ENCODE data around the gene AOAH.

Gene AOAH

GRCh38 chr7:36567699-36568451 lies 156.4 kb downstream of the AOAH start:
- Histone ChIP-seq H3K9me3 (ENCODE audit: insufficient read depth, low read depth, low read length) (no peaks in the 10 kb centered on the region), H3K4me3 (ENCODE audit: low read length, poor library complexity, severe bottlenecking) (no peak overlapping the region)
- no peak for TF ChIP-seq EZH2phosphoT487 (IDR thresholded peaks at IDR 0.05; ENCODE audit: borderline replicate concordance)
- no peak for TF ChIP-seq CTCF (conservative IDR thresholded peaks at IDR 0.05; ENCODE audit: low read length)

GRCh38 chr7:36565792-36566356 lies 158.4 kb downstream of the AOAH start:
- Histone ChIP-seq H3F3A (ENCODE audit: low read depth) (peaks cover 2% of the 10 kb centered on the region; the same call in 1 of the 2 replicates), H3K4me3 (ENCODE audit: low read length, poor library complexity, severe bottlenecking) (no peak overlapping the region), H3K27me3 (ENCODE audit: insufficient read depth, low read length, poor library complexity, severe bottlenecking) (no peaks in the 10 kb centered on the region), H3K9me2 (replicated peaks; ENCODE audit: low read depth, low read length) (no peaks in the 10 kb centered on the region), H3K4me1 (ENCODE audit: insufficient read depth, low read length, poor library complexity, severe bottlenecking) (peaks cover 27% of the 10 kb centered on the region), H3K4me2 (ENCODE audit: low read depth, low read length, poor library complexity, severe bottlenecking) (no peak overlapping the region), H2AFZ (ENCODE audit: low read length) (no peak overlapping the region), H3K9me3 (ENCODE audit: insufficient read depth, low read depth, low read length) (no peaks in the 10 kb centered on the region), H3K36me3 (ENCODE audit: insufficient read depth, low read length) (no peaks in the 10 kb centered on the region), H4K20me1 (ENCODE audit: insufficient read depth, low read length, poor library complexity, severe bottlenecking) (no peaks in the 10 kb centered on the region), H3K79me2 (ENCODE audit: insufficient read depth, low read length) (no peaks in the 10 kb centered on the region), H3K9ac (ENCODE audit: low read depth, low read length, poor library complexity, severe bottlenecking) (no peak overlapping the region)
- no peak for TF ChIP-seq CTCF (conservative IDR thresholded peaks at IDR 0.05; ENCODE audit: low read length)
- TF ChIP-seq EZH2phosphoT487 (IDR thresholded peaks at IDR 0.05; ENCODE audit: borderline replicate concordance) = no peak

More at GRCh38 chr7:36567699-36568451, 156.4 kb downstream of the AOAH start:
- peaks cover 6% of the 10 kb centered on the region; the same call in 1 of the 2 replicates for H3F3A ChIP-seq (ENCODE audit: low read depth)
- no peaks in the 10 kb centered on the region for H3K79me2 ChIP-seq (ENCODE audit: insufficient read depth, low read length)
- peaks cover 35% of the 10 kb centered on the region for H3K4me1 ChIP-seq (ENCODE audit: insufficient read depth, low read length, poor library complexity, severe bottlenecking)
- H3K36me3 ChIP-seq (ENCODE audit: insufficient read depth, low read length) = no peaks in the 10 kb centered on the region
- H3K27me3 ChIP-seq (ENCODE audit: insufficient read depth, low read length, poor library complexity, severe bottlenecking) = no peaks in the 10 kb centered on the region
- no peak overlapping the region for H3K9ac ChIP-seq (ENCODE audit: low read depth, low read length, poor library complexity, severe bottlenecking)
- no peak overlapping the region; the same call in 1 of the 2 replicates for H2AFZ ChIP-seq (ENCODE audit: low read length)
- no peak overlapping the region for H3K4me2 ChIP-seq (ENCODE audit: low read depth, low read length, poor library complexity, severe bottlenecking)
- H4K20me1 ChIP-seq (ENCODE audit: insufficient read depth, low read length, poor library complexity, severe bottlenecking) = no peaks in the 10 kb centered on the region
- H3K9me2 ChIP-seq (replicated peaks; ENCODE audit: low read depth, low read length) = no peaks in the 10 kb centered on the region

- Histone ChIP-seq H3K9me3 (ENCODE audit: insufficient read depth, low read depth, low read length) (no peaks in the 10 kb centered on the region), H3K36me3 (ENCODE audit: insufficient read depth, low read length) (no peaks in the 10 kb centered on the region), H3K4me3 (ENCODE audit: low read length, poor library complexity, severe bottlenecking) (no peak overlapping the region), H4K20me1 (ENCODE audit: insufficient read depth, low read length, poor library complexity, severe bottlenecking) (no peaks in the 10 kb centered on the region), H2AFZ (ENCODE audit: low read length) (no peak overlapping the region), H3K4me1 (ENCODE audit: insufficient read depth, low read length, poor library complexity, severe bottlenecking) (peaks cover 15% of the 10 kb centered on the region), H3K27me3 (ENCODE audit: insufficient read depth, low read length, poor library complexity, severe bottlenecking) (no peaks in the 10 kb centered on the region), H3K79me2 (ENCODE audit: insufficient read depth, low read length) (no peaks in the 10 kb centered on the region), H3F3A (ENCODE audit: low read depth) (no peaks in the 10 kb centered on the region), H3K9ac (ENCODE audit: low read depth, low read length, poor library complexity, severe bottlenecking) (no peak overlapping the region), H3K4me2 (ENCODE audit: low read depth, low read length, poor library complexity, severe bottlenecking) (no peak overlapping the region), H3K9me2 (replicated peaks; ENCODE audit: low read depth, low read length) (no peaks in the 10 kb centered on the region)
- TF ChIP-seq CTCF (conservative IDR thresholded peaks at IDR 0.05; ENCODE audit: low read length) (no peak), EZH2phosphoT487 (IDR thresholded peaks at IDR 0.05; ENCODE audit: borderline replicate concordance) (no peak)
These were observed 159.8 kb downstream of the AOAH start for GRCh38 chr7:36564489-36564888.

All from Loucy (cell line).